ENCODE results near the gene UTS2R.

The UTS2R gene

GRCh38 chr17:82371333-82372248 lies at the start of gene UTS2R:
Gene UTS2R, plus strand, starts transcription at chr17:82371765. Its CDS starts 2,560 bp downstream, at chr17:82374325.
- DNase-seq, result no peak

DNA sequence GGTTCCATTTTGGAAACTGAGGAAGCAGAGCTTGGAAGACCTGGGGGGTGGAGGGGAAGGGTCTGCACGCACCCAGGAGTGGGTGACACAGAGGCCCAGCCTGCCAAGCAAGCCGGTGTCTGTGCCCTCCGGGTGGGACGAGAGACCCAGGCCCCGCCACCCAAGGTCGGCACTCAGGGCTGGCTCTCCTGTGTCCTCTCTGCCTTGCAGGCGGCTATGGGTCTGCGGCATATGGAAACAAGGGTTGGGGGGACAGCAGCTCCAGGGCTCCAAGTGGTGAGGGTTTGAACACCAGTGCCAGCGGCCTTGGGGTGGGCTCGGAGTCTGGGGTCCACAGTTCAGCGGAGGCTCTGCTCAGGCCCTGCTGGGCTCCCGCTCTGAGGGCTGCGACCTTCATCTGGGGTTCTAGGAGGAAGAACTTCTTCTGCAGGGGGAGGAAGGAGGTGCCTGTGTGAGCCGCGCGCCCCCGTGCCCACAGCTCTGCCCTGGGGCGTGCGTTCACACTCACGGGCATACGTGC lies 49.6 kb upstream of the UTS2R start:
- DNase-seq, result no peak

DNA sequence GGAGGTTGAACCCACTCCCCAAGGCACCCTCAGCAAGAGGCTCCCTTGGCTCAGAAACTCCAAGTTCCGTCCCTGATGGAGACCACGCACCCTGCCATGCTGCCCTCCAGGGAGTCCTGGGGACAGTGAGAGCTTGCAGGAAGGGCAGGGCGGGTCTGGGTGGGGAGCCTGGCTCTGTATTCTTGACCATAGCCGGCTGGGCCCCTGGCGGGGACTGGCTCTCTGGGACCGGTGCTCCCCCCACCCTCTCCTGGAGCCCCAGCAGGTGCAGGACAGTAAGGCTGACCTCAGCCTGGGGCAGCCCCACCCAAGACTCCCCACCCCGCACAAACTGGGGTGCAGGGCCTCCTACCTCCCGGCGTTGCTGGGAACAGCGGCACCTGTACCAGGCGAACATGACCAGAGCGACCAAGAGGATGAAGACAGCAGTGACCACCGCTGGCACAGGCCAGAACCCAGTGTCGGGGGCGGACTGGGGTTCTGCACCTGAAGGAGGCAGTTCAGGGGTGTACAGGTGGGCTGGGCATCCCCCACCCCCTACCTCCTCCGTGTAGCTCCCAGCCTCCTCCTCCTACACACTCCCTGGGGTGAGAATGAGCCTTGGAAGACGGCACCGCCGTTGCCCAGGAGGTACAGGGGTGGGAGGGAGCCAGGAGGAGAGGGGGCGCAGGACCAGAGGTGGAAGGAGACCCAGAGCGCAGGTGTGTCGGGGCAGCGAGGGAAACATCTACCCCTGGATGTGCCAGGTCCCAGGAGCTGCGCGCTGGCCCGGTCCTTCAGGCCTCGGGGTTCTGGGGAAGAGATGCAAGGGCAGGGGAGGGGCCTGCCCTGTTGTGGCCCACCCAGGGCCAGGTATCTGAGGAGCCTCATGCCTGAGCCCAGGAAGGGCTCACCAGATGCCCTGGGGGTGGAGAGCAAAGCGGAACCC lies 48.8 kb upstream of the UTS2R start:
- DNase-seq, result no peak

DNA sequence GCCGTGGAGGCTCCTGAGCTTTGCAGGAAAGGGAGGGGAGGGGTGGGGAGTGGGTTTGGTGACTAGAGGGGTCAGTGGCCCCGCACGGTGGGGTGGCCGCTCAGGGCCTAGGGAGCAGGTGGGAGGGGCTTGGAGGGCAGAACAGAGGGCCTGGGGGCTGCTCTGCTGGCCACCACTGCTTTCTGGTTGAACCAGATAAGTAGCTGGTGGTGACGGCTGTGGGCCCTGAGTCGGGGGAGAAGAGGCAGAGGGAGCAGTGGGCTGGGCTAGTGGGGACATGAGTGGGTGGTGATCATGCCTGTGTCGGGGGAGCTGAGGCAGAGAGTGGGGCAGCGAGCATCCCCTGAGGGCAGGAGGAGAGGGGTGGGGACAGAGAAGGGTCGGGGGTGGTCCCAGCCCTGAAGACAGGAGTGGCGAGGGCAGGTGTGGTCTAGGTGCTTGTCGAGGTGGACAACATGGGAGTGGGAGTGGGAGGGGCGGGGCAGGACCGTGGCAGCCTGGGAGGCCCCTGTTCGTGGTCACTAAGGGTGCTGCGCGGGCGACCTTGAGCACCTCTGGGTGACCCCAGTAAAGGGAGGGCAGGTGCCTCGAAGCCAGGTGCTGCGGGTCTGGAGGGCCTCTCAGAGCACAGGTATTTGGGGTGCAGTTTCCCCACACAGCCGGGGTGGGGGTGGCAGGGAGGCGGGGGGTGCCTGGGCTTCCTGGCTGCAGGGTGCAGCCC lies 47.9 kb upstream of the UTS2R start:
- no peak for DNase-seq

- no peak for DNase-seq
Observed at GRCh38 chr17:82324566-82325285, 46.8 kb upstream of the UTS2R start.

- no peak for DNase-seq
Observed at GRCh38 chr17:82325286-82326180, 46.0 kb upstream of the UTS2R start.

DNA sequence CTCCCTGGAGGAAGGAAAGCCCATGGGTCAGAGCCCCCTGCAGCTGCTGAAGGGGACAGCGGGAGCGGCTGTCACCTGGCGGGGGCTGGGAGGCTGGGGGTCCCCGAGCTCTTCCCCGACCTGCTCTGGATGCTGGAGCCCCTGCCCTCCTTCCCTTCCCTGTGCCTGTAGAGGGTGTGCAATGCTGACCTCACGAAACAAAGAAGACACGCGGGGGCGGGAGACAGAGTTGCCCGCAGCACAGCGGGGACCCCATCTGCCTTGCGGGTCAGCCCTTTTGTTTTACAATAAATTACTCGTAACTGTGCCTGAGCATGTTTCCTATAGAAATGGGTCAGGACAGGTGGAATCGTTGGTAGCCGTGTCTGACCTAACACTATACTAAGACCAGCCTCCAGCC lies 44.3 kb upstream of the UTS2R start:
- DNase-seq, result no peak

- DNase-seq, result no peak
Observed at GRCh38 chr17:82327757-82328140, 43.8 kb upstream of the UTS2R start.

- no peak for DNase-seq
Observed at GRCh38 chr17:82328141-82328993, 43.2 kb upstream of the UTS2R start.

DNA sequence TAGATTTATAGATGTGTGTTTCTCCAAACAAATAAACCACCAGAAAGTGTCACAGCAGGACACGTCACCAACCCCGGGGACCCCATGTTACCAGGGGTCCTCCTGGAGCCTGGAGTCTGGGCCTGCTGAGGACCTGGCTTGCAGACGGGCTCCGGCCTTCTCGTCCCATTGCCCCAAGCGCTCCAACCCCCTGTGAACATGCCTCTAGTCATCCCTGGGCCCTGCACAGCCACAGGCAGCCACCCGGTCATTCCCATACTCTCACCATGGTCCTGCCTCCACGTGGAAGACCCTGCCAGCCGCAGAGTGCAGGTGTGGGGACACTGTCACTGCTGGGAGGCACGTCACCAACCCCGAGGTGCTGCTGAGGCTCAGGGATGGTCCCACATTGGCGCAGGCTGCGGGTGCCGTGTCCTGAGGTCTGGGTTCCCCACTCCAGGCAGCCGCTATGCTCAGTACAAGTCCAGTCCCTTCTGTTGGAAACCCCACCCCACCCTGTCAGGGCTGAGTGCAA lies 42.5 kb upstream of the UTS2R start:
- DNase-seq, result no peak

- no peak for DNase-seq
Observed at GRCh38 chr17:82329683-82330321, 41.8 kb upstream of the UTS2R start.

DNA sequence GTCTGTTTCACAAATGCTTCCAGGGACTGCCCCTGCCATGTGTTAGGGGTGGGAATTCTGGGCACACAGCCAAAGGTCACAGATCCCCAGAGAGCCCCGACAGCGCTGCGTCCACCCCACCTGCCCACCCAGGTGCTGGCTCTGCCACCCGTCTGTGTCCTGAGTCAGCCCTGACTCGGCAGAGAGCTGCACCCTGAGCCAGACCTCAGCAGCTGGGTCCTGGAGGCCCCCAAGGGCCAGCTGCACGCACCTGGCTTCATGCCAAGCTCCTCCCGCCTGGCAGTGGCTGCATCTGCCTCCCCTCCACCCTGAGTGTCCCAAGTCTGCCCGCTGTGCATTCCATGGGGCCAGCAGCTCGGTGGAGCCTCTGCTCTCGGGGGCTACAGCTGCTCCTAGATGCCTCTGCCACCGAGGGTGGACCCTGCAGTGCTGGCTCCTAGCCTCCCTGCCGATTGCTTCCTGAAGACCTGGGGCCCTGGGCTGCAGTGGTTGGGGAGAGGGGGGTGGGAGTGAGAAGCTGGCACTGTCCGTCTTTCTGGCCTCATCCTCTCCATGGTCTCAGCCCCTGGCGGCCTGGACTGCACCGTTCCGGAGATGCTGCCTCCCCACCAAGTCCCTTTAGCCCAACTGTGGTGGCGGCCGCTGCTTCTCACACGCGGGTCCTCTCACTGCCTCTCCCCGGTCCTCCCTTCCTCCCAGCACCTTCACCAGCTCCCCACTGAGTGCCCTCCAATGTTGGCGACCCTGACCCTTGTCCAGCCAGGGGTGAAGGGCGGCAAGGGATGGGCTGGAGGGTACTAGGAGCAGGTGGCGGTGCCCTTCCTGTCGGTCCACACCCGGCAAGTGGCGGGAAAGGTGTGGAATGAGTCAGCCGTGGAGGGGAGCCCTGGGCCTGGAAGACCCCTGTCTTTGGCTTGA lies 41.0 kb upstream of the UTS2R start:
- no peak for DNase-seq

DNA sequence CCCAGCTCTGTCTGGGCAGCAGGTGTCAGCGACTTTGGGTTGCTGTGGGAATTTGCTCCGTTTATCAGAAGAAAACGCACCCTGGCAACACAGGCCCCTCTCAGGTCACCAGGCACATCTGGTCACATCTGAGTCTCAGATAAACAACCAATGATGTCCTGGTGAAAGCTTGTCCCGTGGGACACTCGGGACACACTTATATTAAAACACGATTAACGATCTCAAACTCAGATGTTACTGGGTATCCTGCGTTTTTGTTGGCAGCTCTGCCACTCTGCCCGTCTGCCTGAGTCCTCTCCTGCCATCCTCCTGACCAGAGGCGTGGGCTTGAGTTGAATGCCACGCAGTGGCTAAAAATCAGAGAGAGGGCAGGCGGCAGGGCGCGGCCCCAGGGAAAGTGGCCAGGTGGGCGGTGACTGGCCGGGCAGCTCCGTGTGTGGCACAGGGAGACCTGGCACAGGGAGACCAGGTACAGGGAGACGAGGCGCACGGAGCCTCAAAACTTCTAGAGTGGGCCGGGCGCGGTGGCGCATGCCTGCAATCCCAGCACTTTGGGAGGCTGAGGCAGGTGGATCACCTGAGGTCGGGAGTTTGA lies 40.1 kb upstream of the UTS2R start:
- DNase-seq, result no peak

DNA sequence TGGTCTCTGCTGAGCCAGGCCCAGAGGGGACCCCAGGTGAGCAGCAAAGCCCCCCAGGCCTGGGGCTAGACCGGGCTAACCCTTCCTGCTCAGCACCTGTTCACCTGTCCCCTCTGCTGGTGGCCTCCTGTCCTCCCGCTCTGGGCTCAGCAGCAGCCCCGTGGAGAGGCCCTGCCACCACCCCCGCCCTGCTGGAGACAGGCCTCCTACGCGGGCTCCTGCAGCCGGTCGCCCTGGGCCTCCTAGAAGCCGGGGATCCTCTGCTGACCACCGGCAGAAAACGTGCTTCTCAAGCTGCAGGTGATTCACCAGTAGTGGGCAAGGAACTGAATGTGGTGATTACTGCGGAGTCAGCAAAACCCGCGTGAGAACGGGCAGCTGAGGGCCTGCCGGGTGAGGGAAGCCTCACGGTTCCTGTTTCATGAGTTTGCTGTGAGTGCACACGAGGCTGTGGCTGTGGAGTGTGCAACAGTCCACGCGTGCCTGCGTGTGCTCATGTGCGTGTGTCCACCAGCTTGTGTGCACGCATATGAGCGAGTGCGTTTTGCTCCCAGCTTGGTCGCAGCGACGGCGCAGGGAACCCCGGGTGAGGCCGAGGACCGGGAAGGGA lies 38.8 kb upstream of the UTS2R start:
- DNase-seq, result no peak

GRCh38 chr17:82333279-82334171 lies 38.0 kb upstream of the UTS2R start, which contains the start of gene SECTM1:
Gene SECTM1, minus strand, starts transcription at chr17:82333766. Its CDS starts 6,526 bp downstream, at chr17:82327240.
- no peak for DNase-seq

GRCh38 chr17:82334204-82334621 lies 37.4 kb upstream of the UTS2R start:
- no peak for DNase-seq

Measured in stimulated activated CD4-positive, alpha-beta T cell treated with anti-CD3 and anti-CD28 coated beads, Interleukin-1b, Interleukin-23, amount 100 ng/mL, for 48 hours (primary cell).